NCI-H1105 treated with DMSO at 0.1 percent for 48 hours (cell line): ENCODE measurements around the gene EIF5B.

Experiments
- DNase-seq: peaks from one replicate; lab custom pipeline; 2025; lab: John Stamatoyannopoulos, UW

EIF5B gene

GRCh38 chr2:99410276-99410675 lies 73.1 kb downstream of the EIF5B start:
- no peak for DNase-seq

- DNase-seq, result no peak
Observed at GRCh38 chr2:99414566-99414965, 77.4 kb downstream of the EIF5B start.

DNA sequence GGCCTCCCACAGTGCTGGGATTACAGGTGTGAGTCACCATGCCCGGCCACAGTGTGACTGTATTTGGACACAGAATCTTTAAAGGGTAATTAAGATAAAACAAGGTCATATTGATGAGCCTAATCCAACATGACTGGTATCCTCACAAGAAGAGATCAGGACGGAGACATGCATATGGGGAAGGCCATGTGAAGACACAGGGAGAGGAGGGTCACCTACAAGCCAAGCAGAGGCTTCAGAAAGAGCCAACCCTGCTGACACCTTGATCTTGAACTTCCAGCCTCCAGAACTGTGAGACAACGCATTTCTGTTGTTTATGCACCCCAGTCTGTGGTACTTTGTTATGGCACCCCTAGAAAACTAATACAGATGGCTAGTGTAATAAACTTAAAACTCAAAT lies 80.2 kb downstream of the EIF5B start:
- no peak for DNase-seq

DNA sequence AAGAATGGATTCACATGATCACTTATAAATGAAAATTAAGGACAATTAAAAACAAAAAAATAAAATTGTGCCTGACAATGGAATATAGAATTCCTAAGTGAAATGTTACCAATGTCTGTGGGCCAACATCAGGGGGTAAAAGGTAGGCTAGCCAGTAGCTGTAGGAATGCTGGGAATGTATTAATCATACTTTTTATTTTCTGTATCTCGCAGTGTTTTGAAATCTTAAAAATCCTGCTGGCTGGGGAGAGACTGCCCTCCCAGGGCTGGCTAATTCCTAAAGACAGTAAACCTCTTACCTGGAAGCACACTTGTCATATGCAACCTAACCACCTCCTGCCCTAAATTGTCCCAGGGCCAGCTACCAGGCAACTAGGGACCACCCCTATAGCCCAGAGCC lies 82.8 kb downstream of the EIF5B start:
- no peak for DNase-seq

DNA sequence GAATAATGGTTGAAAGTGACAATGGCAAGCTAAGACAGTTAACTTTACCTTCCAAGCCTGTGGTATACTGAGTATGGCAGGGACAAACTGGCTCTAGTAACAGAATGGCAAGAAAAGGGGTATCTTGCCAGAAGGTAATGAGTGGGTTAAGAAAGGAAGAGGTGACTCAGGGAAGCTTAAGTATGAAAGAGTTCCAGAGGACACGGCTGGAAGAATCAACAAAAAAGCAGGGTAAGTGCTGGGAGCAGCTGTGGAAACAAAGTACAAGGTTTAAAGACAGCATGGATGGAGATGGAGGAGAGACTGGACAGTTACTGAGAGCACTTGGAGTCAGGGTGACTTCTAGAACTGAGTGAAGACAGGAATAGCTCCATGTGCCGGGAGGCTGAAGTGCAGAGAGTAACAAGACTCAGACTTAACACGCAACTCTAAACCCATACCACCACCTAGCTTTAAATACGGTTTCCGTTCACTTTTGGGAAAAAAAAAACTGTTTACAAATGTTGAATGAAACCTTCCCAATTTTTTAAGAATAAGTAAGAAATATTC lies 83.6 kb downstream of the EIF5B start:
- DNase-seq, result no peak

GRCh38 chr2:99421469-99421868 lies 84.3 kb downstream of the EIF5B start:
- DNase-seq, result no peak

DNA sequence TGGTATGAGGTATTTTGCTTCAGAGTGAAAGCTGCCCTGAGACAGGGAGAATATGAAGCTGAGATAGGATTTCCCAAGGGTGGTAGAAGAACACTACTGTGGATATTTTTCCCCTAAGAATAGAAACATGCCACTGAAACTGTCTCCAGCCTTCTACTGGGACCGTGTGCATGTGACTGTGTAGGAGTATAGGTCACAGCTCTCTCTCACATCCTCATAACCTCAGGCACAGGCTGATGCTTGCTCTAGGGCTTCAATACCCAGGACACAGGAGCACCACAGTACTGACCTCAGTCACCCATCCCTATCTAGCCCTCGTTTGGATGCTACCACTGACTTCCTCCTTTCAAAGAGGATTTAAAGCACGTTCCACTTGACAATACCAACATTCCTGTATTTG lies 85.4 kb downstream of the EIF5B start:
- no peak for DNase-seq

- DNase-seq, result no peak
Observed at GRCh38 chr2:99424371-99424770, 87.2 kb downstream of the EIF5B start.

GRCh38 chr2:99425022-99425421 lies 87.8 kb downstream of the EIF5B start:
- no peak for DNase-seq

GRCh38 chr2:99430614-99431291 lies 93.6 kb downstream of the EIF5B start:
- DNase-seq, result no peak

- DNase-seq, result no peak
Observed at GRCh38 chr2:99431587-99432275, 94.5 kb downstream of the EIF5B start.

DNA sequence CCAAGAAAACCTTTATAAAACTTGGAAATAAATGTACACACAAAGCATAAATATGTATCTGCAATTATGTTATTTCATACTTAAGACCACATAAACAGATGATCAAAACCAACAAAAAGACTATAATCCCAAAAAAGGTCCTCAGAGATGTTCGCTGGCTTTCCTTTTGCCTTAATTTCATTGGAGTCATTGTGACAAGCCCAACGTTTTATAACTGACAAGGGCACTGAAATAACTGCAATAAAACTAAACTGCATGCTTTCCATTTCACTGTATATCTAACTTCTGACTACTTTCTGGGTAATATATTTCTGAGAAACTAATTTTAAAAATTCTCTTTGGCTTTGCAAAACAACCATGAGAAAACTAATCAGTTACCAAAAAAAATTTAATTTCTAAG lies 96.2 kb downstream of the EIF5B start:
- no peak for DNase-seq

DNA sequence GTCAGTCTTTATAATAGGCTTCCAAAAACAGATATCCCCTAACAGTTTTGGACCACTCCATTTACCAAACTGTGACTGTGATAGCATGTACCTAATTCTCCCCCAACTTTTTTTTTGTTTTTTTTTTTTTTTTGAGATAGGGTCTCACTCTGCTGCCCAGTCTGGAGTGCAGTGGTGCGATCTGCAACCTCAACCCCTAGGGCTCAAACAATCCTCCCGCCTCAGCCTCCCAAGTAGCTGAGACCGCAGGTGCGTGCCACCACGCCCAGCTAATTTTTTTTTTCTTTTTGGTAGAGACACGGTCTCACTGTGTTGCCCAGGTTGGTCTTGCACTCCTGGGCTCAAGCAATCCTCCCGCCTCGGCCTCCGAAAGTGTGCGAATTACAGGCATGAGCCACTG lies 99.7 kb downstream of the EIF5B start:
- DNase-seq, result no peak

- no peak for DNase-seq
Observed at GRCh38 chr2:99439971-99440505, 102.8 kb downstream of the EIF5B start.

GRCh38 chr2:99442837-99443236 lies 105.6 kb downstream of the EIF5B start:
- DNase-seq, result no peak

GRCh38 chr2:99444222-99444621 lies 107.0 kb downstream of the EIF5B start:
- no peak for DNase-seq

GRCh38 chr2:99445065-99445464 lies 107.9 kb downstream of the EIF5B start:
- no peak for DNase-seq

DNA sequence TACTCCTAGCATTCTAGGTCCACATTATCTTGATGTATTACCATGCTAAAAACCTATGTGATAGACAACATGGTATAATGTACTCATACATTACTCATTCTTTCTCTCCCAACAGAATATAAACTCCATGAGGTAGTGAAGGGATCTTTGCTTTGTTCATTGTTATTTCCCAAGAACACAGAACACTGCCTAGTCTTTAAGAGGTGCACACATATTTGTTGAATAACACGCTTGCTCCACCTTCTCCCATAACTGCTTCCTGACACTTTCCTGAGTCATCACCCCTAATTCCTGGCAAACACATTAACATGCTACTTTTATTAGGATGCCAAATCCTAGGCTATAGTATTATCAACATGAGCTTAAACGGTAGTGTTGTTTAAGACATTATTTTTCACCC lies 111.4 kb downstream of the EIF5B start:
- no peak for DNase-seq

- DNase-seq, result no peak
Observed at GRCh38 chr2:99450199-99450598, 113.0 kb downstream of the EIF5B start.
